HG02571 (cell line): ENCODE results near the gene PITPNM2.

Experiments
- ATAC-seq: cut with Tn5 transposase; IDR thresholded peaks from one replicate; pipeline ENCODE4 v1.9.1; 2021; ENCODE audit warnings: mild to moderate bottlenecking, moderate library complexity; ENCODE audit not compliant: unreplicated experiment

The PITPNM2 gene

DNA sequence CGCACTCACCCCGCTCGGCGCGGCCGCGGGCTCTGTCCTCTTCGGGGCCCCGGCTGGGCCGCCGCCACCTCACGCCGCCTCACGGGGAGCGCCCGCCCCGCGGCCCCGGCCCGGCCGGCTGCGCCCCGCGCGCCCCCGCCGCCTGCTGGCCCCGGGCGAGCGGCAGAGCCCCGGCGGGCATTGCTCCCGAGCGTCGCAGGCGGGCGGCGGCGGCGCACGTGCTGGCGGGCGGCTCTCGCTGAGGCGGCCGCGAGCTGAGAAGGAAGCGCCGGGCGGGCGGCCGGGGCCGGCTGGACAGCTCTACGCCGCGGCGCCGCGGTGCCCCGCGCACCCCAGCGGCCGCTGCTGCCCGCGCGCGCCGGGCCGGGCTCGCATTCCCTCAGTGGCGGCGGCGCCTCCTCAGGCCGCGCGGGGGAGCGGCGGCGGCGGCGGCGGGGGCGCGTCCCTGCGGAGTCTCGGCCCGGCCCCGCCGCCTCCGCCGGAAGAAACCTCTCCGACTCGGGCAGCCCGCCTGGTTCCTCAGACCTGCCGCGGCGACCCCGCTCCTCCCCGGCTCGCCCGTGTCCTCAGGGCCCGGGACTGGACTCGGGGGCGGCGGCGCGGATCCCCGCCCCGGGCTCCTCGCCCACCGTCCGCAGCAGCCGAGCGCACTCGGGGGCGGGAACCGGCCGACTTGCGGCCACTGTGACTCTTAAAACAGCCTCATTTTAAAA is at the start of gene PITPNM2:
Gene PITPNM2, minus strand, starts transcription at position 347 of the 713 bp plus-strand sequence. CDS start 116,500 bp downstream, outside the sequence.
- ATAC-seq: no peak

DNA sequence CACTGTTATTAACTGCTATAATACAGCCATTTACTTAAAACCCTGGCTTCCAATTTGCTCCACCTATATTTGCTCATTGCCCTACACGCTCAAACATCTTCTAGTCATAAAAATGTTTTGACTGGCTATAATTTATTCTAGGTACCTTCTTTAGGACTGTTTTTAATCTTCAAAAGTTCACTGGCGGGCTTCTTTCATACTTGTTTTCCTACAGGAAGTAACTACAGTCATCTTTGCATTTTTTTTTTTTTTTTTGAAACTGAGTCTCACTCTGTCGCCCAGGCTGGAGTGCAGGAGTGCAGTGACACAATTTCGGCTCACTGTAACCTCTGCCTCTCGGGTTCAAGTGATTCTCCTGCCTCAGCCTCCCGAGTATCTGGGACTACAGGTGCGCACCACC is 49.5 kb upstream of the PITPNM2 start:
- ATAC-seq: no peak

DNA sequence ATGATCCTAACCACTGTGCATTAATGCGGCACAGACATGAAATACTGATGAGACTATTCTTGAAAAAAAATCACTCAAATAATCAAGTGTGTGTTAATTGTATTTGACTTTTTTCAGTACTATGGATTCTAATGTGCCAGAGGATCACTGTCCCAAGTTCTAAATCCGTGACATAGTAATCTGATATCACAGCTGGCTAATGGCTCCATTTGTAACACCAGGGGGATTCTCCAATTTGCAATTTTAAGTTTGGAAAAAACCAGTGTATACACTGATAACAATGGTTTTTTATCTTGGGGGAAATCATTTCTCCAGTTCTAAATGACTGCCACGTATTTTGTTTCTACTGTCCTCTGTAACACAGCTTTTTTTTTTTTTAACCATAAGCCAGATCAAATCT is 49.0 kb upstream of the PITPNM2 start:
- ATAC-seq: no peak

DNA sequence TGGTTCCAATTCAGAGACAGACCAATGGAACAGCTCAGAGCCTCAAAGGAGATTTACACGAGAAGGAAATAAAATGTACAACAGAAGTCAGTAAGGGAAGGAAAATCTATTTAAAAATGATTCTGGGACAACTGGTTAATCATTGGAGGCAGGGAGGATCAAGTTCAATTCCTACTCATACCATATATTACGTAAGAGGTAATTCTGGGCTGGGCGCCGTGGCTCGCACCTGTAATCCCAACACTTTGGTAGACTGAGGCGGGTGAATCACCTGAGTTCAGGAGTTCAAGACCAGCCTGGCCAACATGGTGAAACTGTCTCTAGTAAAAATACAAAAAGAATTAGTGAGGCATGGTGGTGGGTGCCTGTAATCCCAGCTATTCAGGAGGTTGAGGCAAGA is 36.7 kb upstream of the PITPNM2 start:
- no peak for ATAC-seq

DNA sequence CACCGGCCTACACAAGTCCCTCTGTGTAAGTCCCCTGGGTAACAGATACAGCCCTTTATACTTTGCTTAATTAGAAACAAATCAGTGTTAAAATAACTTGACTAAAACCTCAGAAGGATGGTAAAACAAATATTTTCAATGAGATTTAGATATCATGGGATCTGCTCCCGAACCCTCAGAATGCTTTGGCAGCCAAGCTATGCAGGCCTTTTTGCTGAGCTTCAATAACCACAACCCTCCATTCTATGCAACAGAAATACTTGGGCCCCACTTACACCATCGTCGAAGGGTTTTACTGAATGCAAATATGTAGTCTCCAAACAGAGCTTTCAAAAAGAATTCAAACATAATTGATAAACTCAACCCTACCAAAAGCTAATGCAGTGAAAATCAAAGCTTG is 29.3 kb upstream of the PITPNM2 start:
- no peak for ATAC-seq

GRCh38 chr12:123171967-123172366 is 21.1 kb upstream of the PITPNM2 start:
- ATAC-seq: no peak

DNA sequence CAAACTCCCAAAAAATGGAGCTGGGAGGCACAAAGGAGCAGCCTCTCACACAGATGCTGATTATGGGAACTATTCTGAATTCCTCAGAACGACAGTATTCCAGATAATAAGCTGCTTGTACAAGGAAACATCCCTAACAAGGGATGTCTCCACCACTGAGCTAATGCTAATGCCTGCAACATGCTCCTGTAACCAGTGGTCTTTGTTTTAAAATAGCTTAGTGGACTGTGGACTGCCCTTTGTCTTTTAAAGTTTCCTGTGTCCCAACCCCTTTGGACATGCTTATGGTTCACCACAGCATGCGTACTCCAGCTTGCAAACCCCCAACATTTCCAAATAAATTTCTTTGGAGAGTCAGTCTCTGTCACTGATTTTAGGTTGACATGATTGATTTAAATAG is 16.4 kb upstream of the PITPNM2 start:
- no peak for ATAC-seq

DNA sequence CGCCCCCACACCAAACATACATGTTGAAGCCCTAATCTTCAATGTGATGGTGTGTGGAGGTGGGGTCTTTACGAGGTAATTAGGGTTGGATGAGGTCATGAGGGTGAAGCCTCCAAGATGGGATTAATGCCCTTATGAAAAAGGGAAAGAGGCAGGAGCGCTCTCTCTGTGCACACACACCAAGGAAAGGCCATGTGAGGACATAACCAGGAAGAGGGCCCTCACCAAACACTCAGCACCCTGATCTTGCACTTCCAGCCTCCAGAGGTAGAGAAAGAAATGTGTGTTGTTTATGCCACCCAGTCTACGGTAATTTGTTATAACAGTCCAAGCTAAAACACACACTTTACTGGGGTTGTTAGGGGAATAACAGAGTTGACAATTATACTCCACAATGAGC is 14.6 kb upstream of the PITPNM2 start:
- no peak for ATAC-seq

DNA sequence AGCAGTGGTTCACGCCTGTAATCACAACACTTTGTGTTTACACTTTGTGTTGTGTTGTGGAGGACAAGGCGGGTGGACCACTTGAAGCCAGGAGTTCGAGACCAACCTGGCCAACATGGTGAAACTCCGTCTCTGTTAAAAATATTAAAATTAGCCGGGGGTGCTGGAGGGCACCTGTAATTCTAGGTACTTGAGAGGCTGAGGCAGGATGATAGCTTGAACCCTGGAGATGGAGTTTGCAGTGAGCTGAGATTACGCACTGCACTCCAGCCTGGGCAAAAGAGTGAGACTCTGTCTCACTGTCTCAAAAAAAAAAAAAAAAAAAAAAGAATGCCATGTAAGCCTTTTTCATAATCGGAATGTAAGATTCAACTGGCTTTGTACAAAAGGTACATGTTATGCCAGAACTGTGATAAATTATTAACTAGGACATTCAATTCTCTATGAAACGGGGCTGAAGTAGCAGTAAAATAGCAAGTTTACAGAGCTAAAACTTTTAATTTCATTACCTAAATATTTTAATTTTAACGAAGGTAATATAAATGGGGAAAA is 13.9 kb upstream of the PITPNM2 start:
- ATAC-seq: no peak

- ATAC-seq: no peak
These were observed 13.3 kb upstream of the PITPNM2 start for GRCh38 chr12:123164222-123164621.

- no peak for ATAC-seq
These were observed 12.3 kb upstream of the PITPNM2 start for GRCh38 chr12:123163227-123163626.

DNA sequence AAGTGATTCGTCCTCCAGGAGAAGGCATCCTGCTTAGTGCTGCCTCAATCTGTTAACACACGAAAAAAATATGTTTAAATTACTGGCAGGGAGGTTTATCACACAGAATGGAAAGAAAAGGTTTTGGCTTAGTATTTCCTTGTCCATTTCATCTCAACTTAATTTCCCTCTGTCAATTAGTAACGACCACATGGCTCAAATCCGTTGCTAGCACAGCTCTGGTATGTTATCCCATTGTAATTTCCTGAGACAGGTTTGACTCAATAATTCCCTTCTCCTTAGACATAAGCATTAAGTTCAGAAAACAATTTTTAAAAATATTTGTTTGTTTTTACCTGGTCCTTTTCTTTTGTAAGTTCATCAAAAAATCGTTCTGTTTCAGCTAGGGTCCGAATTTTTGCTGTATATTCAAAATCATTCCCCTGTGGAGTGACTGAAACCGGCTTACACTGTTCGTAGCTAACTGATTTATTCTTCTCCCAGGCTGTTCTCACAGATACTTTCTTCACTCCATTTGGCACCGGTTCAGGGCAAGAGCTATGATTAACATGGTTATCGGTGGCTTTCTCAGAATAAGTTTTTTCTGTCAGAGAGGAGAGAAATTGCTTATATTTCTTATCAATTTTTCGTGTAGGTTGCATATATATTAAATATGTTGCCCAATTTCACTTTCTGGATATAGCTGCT is 10.1 kb upstream of the PITPNM2 start:
- no peak for ATAC-seq

GRCh38 chr12:123153906-123154305 is 3.0 kb upstream of the PITPNM2 start:
- no peak for ATAC-seq

DNA sequence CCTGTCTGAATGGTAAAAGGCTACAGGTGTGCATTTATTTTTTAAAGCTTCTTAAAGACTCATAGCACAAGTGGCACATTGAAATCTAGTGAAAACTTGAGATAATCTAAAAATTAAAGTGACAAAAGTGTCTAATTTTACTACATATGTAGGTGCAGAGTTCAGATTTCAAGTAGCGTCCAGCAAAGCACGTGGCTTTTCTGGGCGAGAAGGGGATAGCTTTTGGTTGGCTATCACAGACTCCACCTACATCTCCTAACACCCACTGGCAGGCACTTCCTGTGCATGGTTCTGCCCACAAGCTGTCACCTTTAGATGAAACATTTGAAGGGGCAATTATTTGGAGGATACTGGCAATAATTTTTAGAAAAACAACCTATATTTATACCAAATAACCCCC is 1.9 kb upstream of the PITPNM2 start:
- ATAC-seq: no peak

- ATAC-seq: no peak
These were observed 866 bp upstream of the PITPNM2 start for GRCh38 chr12:123151457-123152454.

DNA sequence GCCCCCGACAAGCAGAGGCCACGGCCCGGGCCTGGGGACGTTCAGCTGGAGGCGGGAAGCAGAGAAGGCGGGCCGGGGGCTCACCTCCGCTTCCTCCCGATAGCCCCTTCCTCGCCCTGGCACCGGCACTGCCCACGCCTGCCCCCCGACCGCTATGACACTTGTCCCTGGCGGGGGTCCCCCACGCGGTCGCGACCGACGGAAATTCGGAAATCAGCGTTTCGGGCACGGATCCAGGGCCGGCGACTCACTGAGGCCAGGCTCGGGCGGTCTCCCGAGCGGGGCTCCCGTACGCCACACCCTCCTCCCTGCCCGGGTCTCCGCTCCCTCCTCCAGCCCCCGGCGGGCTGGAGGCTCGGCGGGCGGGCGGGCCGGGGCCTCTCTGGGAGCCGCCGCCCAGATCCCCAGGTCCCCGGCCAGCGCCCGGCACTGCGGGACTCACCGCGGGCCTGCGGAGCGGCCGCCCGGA is 581 bp downstream of the PITPNM2 start:
- ATAC-seq: no peak

DNA sequence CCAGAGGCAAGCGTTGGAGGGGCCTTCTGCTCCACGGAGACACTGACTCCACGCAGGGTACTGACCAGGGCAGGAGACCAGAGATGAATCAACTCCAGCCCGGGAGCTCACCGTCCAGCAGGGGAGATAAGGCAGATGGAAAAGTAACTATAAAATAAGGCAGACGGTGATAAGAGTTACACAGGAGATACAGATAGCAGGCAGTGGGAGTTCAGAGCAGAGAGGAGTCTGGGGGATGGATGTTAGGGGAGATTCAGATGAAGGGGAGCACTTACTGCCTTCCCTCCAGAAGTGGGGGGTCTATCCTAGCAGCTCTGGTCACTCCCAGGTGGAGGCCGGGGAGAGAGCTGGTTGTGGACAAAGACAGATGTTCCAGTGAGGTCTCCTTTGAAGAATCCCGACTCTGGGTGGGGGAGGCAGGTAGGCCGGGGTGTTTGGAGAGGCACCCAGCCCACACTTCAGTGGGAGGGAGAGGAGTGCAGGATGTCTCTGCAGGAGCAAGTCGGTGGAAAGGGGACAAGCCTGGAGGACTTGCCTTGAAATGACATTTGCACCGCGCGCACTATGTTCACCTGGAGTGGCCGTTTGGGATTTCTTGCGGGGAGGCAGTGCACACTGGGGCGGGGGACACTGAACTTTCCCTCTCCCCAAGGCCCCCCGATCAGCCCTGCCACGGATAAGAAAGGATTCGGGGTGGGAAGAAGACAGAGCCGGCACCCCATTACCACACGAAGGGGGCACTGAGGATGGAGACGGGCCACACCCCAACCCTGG is 1.2 kb downstream of the PITPNM2 start:
- ATAC-seq: no peak

GRCh38 chr12:123149088-123149487 is 1.8 kb downstream of the PITPNM2 start:
- ATAC-seq: no peak

GRCh38 chr12:123148655-123149054 is 2.2 kb downstream of the PITPNM2 start:
- ATAC-seq: no peak

- ATAC-seq: no peak
These were observed 2.7 kb downstream of the PITPNM2 start for GRCh38 chr12:123148223-123148622.
